HG03097 (cell line): ENCODE data around the gene HES6.

Experiments used
- ATAC-seq: cut with Tn5 transposase; IDR thresholded peaks from one replicate; pipeline ENCODE4 v1.9.1; 2021; ENCODE audit not compliant: unreplicated experiment, low FRiP score

The HES6 gene

DNA sequence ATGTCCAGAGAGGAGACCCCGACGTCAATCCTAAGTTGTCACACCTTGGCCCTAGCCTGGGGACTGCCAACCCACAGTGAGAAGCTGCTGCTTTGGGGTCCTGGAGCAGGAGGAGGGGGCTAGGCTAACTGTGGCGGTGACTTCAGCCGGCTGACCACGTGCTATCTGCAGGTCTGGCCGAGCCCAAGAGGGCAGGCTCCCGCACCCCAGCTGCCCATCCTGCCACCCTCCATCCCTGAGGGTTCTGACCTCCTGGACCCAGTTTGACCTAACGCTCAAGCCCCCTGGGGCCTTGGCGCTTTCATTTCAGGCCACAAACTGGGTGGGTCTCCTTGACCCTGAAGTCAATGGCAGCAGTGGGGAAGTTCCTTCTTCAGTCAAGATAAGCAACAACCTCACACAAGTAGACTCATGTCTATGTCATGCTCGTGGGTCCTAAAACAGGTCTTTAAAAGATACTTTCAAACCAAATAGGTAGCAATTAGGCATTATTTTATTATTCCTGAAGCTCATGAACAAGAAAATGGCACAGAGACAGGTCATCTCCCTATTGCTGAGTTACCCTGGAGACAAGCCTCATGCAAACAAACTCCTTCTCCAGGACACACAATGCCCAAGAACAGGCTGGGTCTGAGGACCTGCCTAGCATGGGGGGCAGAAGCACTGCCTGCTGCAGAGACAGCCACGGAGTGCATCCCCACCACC lies 2.3 kb downstream of the HES6 start:
- ATAC-seq = no peak

DNA sequence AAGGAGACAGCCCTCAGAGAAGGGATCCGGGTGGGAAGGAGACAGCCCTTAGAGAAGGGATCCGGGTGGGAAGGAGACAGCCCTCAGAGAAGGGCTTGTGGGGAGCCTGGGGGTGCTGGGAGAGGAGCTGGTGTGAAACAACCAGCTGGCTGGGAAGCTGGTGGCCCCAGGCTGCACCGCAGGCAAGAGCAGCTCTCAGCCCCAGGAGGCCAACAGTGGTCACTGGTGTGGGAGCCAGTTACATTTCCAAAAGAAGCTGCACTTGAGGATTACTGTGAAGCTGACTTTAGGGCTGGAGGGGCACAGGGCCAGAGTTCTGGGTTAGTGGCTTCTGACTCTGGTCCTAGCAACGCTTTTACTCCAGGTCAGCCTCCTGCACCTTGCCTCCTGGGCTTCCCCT lies 3.3 kb downstream of the HES6 start:
- ATAC-seq = no peak

DNA sequence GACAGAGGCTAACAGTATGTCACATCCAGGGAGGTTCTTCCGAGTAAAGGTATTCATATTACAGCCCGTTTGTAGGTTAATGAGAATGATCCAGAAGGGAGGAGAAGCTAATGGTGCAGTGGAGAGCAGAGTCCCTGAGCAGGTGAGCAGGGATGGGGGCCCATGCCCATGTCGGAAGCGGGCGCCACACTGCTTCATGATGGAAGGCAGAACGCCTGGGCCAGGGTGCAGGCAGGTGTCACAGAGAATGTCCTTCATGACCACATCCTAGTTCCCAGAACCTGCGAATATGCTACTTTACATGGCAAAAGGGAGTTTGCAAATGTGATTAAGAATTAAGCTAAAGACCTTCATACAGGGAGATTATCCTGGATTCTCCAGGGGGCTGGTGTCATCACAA lies 4.0 kb downstream of the HES6 start:
- ATAC-seq = no peak

DNA sequence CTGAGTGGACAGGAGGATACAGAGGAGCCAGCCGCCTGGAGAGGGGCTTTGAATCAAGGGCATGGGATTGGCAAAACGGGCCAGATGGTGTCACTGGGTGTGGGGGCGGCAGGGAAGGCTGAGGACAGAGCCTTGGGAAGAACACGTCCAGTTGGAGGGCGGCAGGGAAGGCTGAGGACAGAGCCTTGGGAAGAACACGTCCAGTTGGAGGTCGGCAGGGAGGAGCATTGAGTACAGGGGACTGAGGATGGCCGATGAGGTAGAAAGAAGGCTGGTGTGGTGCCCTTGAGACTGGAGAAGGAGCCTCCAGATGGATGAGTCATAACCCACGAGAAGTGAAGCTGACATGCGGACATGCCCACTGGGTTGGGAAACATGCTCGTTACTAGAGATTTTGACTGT lies 4.5 kb downstream of the HES6 start:
- ATAC-seq = no peak

DNA sequence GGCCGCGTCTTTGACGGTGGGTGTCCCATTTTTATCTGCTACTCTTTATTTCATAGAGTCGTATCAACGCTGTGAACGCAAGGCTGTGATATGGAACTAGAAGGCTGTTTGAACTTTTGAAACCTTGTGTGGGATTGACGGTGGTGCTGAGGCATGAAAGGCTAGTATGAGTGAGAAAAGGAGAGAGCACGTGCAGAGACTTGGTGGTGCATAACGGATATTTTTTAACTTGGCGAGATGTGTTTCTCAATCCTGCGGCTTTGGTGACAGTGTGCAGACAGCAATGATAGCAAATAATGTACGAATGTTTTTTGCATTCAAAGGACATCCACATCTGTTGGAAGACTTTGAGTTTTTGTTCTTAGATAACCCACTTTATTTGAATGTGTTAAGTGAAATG lies 6.2 kb downstream of the HES6 start:
- no peak for ATAC-seq

DNA sequence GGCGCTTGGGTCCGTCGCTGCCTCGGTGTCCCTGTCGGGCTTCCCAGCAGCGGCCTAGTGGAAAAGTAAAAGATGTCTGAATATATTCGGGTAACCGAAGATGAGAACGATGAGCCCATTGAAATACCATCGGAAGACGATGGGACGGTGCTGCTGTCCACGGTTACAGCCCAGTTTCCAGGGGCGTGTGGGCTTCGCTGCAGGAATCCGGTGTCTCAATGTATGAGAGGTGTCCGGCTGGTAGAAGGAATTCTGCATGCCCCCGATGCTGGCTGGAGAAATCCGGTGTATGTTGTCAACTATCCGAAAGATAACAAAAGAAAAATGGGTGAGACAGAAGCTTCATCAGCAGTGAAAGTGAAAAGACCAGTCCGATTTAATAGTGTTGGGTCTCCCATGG lies 8.0 kb downstream of the HES6 start:
- ATAC-seq = no peak

DNA sequence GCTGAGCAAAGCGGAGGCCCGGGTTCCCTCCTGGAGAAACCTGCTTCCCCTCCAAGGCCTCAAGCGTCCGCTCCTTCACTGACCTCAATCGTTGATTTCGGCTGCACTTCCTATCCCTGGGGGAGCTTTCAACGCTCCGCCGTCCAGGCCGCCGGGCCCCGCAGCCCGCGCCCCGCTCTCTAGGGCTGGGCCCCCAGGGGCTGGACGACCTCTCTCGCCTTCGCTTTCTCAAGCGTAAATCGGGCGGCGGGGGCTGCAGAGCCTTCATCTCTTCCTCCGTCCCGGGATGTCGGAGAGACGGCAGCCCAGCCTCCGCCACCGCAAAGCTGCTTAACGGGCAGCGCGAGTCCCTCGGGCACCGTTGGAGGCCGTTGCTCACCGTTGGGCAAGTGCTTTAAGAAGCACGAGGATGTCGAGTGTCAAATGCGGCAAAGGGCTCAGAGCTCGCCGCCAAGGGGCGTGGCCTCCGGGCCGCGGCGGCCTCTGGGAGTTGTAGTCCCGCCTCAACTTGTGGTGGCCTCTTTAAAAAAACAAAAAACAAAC lies 8.5 kb downstream of the HES6 start:
- no peak for ATAC-seq

DNA sequence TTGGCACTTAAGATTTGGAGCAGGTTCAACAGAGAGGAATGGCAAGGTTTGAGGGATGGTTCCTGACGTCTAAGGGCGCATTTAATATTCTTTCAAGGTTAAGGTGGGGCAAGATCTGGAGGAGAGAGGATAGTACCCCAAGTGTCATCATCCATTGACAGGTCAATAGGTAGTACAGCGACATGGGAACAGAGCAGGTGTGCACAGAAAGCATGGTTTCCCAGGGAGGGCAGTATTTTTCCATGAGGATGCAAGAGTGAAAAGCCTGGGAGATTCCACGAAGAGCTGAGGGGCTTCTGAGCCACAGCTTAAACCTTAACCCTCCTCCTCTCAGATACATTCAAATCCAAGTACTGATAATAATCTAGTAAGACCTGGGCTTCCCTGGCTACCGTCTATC lies 9.1 kb downstream of the HES6 start:
- no peak for ATAC-seq

DNA sequence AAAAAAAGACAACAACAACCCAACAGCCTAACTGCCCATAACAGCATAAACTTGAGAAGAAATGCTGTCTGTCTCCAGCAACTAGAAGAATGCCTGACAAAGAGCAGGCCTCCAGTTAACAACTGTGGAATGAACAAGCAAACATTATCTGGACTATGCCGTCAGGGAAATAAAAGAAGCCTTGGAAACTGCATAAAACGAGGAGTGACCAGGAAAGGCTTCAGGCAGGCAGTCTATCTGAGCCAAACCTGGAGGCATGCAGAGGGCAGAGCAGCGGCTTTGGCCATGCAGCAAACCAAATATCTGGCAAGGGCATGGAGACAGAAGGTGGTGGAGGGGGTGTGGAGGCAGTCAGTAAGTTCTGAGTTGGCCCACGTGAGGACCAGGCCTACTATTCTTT lies 11.1 kb downstream of the HES6 start:
- ATAC-seq = no peak

DNA sequence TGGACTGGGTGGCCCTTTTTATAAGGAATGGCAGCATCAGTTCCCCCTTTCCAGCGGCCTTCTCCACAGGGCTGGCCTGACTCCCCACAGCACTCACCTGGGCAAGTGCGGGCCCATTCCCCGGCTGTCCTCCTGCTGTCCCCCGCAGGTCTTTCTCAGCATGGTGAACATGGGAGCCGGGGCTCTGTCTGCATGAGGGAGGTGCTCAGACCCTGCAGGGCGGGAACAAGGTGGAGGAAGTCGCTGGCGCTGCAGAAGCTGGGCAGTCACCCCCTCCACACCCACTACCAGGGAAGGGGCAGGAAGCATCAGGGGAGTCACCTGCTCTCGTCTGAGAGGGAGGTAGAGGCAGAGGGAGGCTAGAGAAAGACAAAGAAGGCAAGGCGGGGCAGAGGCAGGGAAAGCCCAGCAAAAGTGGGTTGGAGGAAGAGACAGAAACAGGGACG lies 12.2 kb downstream of the HES6 start:
- no peak for ATAC-seq

DNA sequence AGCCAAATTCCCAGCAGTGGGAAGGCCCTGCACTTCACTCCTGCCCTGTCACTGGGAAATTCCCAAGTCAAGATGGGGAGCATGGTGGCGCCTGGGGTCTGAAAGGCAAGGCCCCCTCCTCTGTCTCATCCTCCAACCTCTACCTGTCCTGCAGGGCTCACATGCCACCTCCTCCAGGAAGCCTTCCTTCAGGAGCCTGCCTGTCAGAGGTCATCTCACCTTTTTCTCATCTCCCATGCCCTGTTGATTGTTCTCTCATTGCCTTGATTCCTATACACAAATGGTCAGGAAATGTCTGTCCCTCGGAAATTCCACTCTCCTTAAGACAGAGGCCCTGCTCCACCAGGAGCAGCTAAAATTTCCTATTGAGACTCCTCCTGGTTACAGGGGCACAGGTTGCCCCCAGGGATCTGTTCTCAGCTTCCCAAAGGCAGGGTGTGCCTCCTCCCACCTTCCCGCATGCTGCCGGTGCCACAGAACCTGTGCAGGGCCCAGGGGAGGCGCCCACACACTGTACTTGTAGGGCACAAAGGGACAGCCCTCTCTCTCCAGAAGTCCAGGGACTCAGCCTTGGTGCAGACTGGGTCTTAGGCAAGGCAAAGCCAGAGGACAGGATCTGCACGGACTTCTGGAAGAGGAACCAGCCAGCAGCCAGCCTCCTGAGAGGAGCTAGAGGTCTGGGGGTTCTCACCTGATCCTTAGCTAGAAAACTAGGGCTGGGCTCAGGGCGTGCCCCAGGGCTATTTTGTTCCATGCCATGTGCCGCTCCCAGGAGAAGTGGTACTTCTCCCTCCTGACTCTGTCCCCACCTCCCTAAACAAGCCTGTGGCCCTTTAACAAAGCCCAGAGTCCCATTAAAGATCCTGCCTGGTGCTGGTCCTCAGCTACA lies 12.9 kb downstream of the HES6 start:
- no peak for ATAC-seq

DNA sequence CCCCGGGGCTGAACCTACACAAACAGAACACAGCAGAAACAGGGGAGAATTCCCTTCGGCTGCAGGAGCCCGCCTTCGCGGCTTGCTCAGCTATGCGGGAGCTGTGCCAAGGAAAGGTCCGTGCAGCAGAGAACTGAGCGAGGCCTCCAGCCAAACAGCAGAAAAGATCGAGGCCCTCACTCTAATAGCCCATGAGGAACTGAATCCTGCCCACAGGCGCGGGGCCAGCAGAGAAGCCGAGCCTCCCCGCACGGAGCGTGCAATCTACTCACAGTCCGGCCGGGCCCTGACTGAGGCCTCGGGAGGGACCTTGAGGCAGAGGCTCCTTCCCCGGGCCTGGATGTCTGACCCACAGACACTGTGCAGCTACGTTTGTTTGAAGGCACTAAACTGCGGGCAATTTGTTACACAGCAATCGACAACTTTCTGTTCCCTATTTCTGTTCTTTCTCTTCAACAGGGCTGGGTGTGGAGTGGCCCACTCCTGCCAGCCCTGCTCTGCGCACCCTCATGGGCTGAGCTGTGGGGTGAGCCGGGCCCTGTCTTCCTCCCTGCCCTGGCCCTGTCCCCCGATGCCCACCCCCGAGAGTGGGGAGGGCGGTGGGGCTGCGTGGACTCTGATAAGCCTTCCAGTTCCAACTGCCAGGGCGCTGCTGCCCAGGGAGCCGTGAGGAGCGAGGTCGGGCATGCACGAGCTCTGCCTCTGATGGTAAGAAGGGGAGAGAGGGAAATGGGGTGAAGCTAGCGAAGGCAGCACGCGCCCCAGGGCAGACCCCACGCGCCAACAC lies 13.7 kb downstream of the HES6 start:
- no peak for ATAC-seq

DNA sequence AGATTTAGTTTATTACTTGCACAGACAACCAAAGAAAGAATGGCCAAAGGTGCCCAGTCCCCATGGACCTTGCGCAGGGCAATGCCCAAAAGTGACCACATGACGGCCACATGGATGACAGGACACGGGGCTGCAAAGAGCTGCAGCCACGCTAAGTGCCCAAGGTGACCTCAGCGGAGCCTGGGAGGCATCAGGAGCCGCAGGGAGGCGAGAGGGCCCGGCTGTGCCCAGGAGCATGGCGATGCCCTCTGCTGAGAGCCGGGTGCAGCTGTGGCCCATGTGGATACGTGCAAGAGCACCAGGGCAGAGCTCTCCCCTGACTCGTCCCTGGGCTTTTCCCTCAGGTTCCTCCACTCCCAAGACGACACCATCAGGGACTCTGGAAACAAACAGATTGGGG lies 14.7 kb downstream of the HES6 start:
- ATAC-seq = no peak

DNA sequence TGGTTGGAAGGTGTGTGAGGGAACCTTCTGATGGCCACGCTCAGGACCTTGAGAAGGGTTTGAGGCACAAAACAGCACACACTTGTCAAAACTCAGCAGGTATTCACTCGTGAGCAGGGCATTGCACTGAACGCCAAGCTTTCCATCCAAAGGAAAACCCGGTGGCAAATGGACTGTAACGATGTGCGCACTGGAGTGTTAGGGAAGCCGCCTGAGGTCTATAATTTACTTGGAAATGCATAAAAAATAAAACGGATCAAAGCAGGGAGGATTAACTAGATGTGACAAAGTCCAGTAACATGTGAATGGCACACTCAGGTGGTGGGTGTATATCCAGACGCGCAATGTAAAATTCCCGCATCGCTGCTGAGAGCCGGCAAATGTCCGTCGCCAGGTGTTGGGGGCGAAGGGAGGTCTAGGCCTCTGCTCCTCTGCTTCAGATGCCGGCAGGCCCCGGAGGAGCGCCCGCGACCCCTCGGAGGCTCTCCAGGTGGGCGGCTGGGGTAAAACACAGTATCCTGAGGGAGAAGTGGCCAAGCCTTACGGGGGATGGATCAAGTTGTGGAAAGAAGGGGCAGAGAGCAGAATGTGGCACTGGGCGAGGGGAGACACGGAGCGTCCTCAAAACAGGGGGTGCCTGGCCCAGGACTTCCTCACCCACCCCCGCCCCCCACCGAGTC lies 15.3 kb downstream of the HES6 start:
- ATAC-seq = no peak

DNA sequence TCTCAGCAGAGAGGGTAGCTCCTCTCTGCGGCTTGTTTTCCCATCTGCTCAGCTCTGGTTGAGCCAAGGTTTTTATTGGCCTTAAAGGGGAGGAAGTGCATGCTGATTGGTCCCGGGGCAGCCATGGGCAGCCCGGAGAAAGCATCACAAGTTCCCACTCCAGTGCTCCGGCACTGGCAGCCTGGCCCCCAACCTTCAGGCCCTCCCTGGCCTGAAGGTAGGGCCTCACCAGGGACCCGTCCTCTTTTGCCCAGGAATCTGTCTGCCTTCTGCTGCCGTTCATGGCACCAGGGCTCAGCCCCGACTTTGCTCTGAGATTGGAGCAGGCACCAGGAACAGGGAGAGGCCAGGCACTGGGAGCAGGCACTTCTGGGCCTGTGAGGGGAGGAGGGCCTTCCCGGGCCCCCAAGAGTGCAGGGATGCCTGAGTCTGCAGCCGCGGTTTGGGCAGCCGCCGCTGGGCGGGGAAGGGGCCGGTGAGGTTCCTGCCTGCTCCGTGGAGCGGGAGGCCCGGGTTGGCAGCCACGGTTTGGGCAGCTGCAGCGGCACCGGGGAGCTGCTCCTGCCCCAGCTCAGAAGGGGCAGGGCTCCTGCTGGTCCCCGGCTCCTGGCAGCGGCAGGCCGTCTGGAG lies 18.8 kb downstream of the HES6 start:
- ATAC-seq = no peak

DNA sequence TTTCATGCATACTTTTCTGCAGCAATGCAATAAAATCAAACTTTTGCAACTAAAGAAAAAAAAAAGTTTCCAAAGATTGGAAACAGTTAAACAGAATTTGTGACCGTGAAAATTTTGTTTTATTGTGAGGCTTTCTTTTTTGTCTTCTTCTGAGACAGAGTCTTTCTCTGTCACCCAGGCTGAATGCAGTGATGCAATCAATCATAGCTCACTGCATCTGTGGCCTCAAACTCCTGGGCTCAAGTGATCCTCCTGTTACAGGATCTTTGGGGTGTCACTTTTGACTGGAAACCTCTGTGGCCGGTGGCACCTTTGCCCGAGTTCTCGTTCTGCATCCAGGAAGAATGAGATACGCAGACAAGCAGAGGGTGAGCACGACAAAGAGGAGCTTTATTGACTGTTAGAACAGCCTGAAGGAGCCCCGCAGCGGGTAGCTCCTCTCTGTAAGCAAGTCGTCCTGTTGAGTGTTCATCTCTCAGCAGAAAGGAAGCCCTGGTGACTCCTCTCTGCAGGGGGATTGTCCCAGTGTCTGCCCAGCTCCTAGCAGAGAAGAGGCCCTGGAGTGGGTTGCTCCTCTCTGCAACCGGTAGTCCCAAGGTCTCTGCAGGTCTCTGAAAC lies 19.5 kb downstream of the HES6 start:
- ATAC-seq = no peak

DNA sequence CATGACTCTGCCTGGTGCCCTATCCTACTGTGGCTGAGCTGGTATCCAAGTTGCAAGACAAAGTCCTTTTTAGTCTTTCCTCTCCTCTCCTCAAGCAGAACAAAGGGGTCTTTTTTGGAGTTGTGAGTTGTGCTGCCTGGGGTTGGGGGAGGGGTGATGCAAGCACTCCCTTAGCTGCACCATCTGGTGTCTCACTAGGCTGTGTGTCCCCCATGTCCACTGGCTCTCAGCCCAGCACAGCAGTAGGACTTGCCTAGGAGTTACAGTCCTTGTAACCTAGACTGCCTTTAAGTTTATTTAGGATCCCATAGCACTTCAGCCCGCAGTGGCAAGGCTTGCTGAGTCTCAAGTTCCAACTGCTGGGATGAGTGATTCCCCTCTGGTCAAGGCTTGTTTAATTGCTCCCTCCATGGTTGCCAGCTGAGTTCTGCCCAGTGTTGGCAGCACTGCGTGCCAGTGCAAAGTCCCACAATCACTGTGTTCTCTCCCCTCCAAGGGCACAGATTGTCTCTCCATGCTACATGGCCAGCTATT lies 23.1 kb downstream of the HES6 start:
- no peak for ATAC-seq

DNA sequence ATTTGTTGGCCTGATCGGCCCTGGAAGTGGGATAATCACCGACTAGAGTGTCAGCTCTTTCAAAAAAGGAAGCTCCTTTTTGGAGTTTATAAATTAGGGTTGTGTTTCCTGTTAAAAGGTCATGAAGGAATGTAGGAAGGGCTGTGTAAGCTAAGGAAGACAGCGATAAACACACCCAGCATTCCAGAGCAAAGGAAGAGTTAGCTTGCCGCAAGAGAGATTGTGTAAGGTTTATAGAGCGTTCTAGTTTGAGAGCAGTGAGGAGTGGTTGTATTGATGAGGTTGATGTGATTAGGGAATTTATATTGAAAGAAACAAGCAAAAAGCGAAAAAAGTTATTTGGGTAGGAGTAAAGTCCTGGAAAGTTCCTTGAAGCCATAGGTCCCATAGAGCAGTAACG lies 32.8 kb downstream of the HES6 start:
- ATAC-seq = no peak

DNA sequence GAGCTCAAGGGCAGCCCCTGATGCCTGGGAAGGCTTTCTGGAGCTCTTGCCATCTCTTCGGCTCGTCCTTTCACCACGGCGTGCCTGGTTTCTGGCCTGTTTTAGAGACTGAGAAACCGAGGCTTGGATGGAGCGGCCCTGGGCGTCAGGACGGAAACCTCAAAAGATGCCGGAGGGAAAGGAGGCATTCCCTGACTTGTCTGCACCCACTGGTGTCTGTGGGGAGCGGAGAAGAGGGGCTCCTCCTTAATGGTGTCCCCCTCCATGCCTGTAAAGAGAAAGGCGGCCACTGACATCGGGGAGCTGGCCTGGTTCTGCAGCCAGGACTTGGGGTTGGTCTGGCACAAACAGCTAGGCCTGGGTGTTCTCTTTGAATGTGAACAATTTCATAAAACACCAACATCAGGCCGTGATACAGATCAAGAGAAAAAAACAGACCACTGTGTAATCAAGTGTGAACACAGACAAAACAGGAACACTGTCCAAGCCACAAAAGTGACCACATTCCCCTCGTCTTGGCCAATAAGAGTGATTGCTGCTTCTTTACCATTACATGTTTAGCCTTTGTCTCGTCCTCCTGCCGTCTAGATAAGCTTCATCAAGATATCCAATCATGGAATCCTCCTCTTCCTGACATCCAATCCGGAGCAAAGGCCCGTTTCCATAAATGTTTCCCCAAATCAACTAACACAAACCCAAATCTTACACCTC lies 35.7 kb downstream of the HES6 start:
- ATAC-seq = peak; percentile 10
